Suprapubic skin (tissue), 4 donors: ENCODE results near the gene GSK3A.
A peak's percentile ranks its signal among the peaks of the same experiment; 100 is the strongest.

Source experiments
- EP300 ChIP-seq: sonication (generic); formaldehyde crosslinking; IDR thresholded peaks from one replicate; pipeline ENCODE4 v1.6.1; 2017; ENCODE audit warnings: antibody characterized with exemption
- POLR2AphosphoS5 ChIP-seq, 3 donors: sonication (generic); formaldehyde crosslinking; IDR thresholded peaks; one replicate each; pipeline ENCODE4 v1.6.1; 2017; ENCODE audit warnings: antibody characterized with exemption in 3 of 3
- TF ChIP-seq, protein P1 (sequence below), 2 donors: fragments of 200-600 bp in 1 of 2; fragments of 450-650 bp in 1 of 2; sonication (generic) in 1 of 2; IDR thresholded peaks; one replicate each; pipeline ENCODE4 v1.5.1; 2016 to 2019; ENCODE audit warnings: antibody characterized with exemption in 2 of 2, mild to moderate bottlenecking in 1 of 2, moderate library complexity in 1 of 2

GRCh38 chr19:42283188-42284065, 41.0 kb upstream of the GSK3A start:
- TF ChIP-seq, protein P1, sequence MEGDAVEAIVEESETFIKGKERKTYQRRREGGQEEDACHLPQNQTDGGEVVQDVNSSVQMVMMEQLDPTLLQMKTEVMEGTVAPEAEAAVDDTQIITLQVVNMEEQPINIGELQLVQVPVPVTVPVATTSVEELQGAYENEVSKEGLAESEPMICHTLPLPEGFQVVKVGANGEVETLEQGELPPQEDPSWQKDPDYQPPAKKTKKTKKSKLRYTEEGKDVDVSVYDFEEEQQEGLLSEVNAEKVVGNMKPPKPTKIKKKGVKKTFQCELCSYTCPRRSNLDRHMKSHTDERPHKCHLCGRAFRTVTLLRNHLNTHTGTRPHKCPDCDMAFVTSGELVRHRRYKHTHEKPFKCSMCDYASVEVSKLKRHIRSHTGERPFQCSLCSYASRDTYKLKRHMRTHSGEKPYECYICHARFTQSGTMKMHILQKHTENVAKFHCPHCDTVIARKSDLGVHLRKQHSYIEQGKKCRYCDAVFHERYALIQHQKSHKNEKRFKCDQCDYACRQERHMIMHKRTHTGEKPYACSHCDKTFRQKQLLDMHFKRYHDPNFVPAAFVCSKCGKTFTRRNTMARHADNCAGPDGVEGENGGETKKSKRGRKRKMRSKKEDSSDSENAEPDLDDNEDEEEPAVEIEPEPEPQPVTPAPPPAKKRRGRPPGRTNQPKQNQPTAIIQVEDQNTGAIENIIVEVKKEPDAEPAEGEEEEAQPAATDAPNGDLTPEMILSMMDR (IDR thresholded peaks at IDR 0.05) = no peak
- TF ChIP-seq POLR2AphosphoS5 (IDR thresholded peaks at IDR 0.05) (peak in 1 of 3 donors; percentile 51), EP300 (no peak)
